H1 (cell line): ENCODE measurements around the gene DCX. TPM values are rescaled to one million over a fixed set of nuclear protein-coding genes. Genes with fewer than 3 reads are reported as not detected.

Source experiments
- CTCF ChIA-PET: fragments of 300-600 bp; sonication (Branson Sonifier 250); formaldehyde crosslinking; loops from one replicate; lab custom pipeline; 2021; ENCODE audit not compliant: partially characterized antibody; lab: Charles Lee
- POLR2A ChIA-PET: fragments of 300-600 bp; sonication (Branson Sonifier 250); formaldehyde crosslinking; loops from one replicate; lab custom pipeline; 2021; ENCODE audit warnings: inconsistent platforms; ENCODE audit not compliant: partially characterized antibody; lab: Charles Lee
- DNase-seq, 2 experiments: peaks; one replicate each; pipeline versions ENCODE4 v3.0.0 to v3.0.0-alpha.2; 2010 to 2022; ENCODE audit warnings: low spot score in 2 of 2, low read depth in 1 of 2, mixed read lengths in 1 of 2
- FAIRE-seq: peaks from 2 replicates; lab custom pipeline; 2011; peaks lifted over from hg19 to GRCh38; lab: Jason Lieb, UNC
- H2AFZ ChIP-seq: 2 replicates; pipeline ENCODE4 v1.8.1; 2012; ENCODE audit warnings: low read length, inconsistent platforms
- H2AK5ac ChIP-seq: 2 replicates; pipeline ENCODE4 v1.6.1; 2013; ENCODE audit warnings: low read depth, low read length
- H2BK120ac ChIP-seq: replicated peaks from 2 replicates; pipeline ENCODE3; 2013; ENCODE audit warnings: low read depth, low read length, inconsistent platforms
- H2BK12ac ChIP-seq: 2 replicates; pipeline ENCODE4 v1.6.1; 2013; ENCODE audit warnings: low read depth, low read length
- H2BK15ac ChIP-seq: 2 replicates; pipeline ENCODE4 v1.6.1; 2013; ENCODE audit warnings: low read length
- H2BK20ac ChIP-seq: 2 replicates; pipeline ENCODE4 v1.6.1; 2013; ENCODE audit warnings: low read length
- H2BK5ac ChIP-seq: 2 replicates; pipeline ENCODE4 v1.6.1; 2013; ENCODE audit warnings: low read depth, low read length
- H3K14ac ChIP-seq: 2 replicates; pipeline ENCODE4 v1.6.1; 2013; ENCODE audit warnings: inconsistent platforms; ENCODE audit not compliant: insufficient read length
- H3K18ac ChIP-seq: 2 replicates; pipeline ENCODE4 v1.6.1; 2013; ENCODE audit warnings: low read length; ENCODE audit errors: extremely low read depth
- H3K23ac ChIP-seq: 2 replicates; pipeline ENCODE4 v1.6.1; 2013; ENCODE audit warnings: inconsistent platforms; ENCODE audit not compliant: insufficient read length
- H3K23me2 ChIP-seq: 2 replicates; pipeline ENCODE4 v1.6.1; 2013; ENCODE audit warnings: low read depth, low read length
- H3K27ac ChIP-seq: 2 replicates; pipeline ENCODE4 v1.6.1; 2011; ENCODE audit warnings: low read depth, low read length, inconsistent platforms
- H3K27me3 ChIP-seq, 4 experiments: replicated peaks in 1 of 4; 1 replicate in 1 of 4; 2 replicates in 3 of 4; pipeline versions ENCODE4 v1.6.1 to v1.8.1; 2011 to 2013; ENCODE audit warnings: low read length in 3 of 4, mild to moderate bottlenecking in 3 of 4, inconsistent platforms in 2 of 4, mixed read lengths in 2 of 4, moderate library complexity in 1 of 4; ENCODE audit not compliant: control insufficient read depth in 3 of 4, insufficient read depth in 3 of 4; ENCODE audit errors: extremely low read depth in 1 of 4
- H3K36me3 ChIP-seq, 4 experiments: 2 replicates each; pipeline versions ENCODE4 v1.6.1 to v1.8.1; 2011 to 2013; ENCODE audit warnings: mild to moderate bottlenecking in 4 of 4, low read length in 3 of 4, moderate library complexity in 2 of 4, control low read depth in 1 of 4, inconsistent platforms in 1 of 4; ENCODE audit not compliant: insufficient read depth in 4 of 4, control insufficient read depth in 2 of 4
- H3K4ac ChIP-seq: replicated peaks from 2 replicates; pipeline ENCODE3; 2013; ENCODE audit warnings: low read length, low read depth, mixed read lengths, inconsistent platforms; ENCODE audit not compliant: insufficient read length
- H3K4me1 ChIP-seq, 4 experiments: replicated peaks in 1 of 4; 1 replicate in 1 of 4; 2 replicates in 3 of 4; pipeline versions ENCODE4 v1.6.1 to v1.8.1; 2011 to 2013; ENCODE audit warnings: low read length in 3 of 4, inconsistent platforms in 2 of 4, mixed read lengths in 1 of 4; ENCODE audit not compliant: insufficient read depth in 4 of 4, control insufficient read depth in 3 of 4
- H3K4me2 ChIP-seq, 2 experiments: 2 replicates each; pipeline versions ENCODE4 v1.6.1 to v1.8.1; 2011 to 2013; ENCODE audit warnings: low read depth in 2 of 2, low read length in 2 of 2, control low read depth in 1 of 2, inconsistent platforms in 1 of 2, mild to moderate bottlenecking in 1 of 2; ENCODE audit not compliant: insufficient read depth in 1 of 2
- H3K4me3 ChIP-seq, 4 experiments: fragments of 200-600, 300-600 bp in 1 of 4; sonication (generic), shearing (Covaris generic), sonication (Bioruptor Twin) in 1 of 4; 2 replicates each; pipeline versions ENCODE4 v1.5.1 to v1.8.1; 2011 to 2016; ENCODE audit warnings: low read length in 4 of 4, low read depth in 3 of 4, control low read depth in 2 of 4, inconsistent platforms in 2 of 4, mild to moderate bottlenecking in 2 of 4, mixed read lengths in 1 of 4, moderate library complexity in 1 of 4; ENCODE audit not compliant: insufficient read depth in 2 of 4; ENCODE audit errors: extremely low read depth in 1 of 4
- H3K56ac ChIP-seq: replicated peaks from 2 replicates; pipeline ENCODE3; 2013; ENCODE audit warnings: low read depth, mild to moderate bottlenecking, mixed read lengths, low read length, inconsistent platforms; ENCODE audit not compliant: insufficient read length
- H3K79me1 ChIP-seq: 2 replicates; pipeline ENCODE4 v1.6.1; 2013; ENCODE audit warnings: low read depth, low read length, control low read depth
- H3K79me2 ChIP-seq, 2 experiments: 2 replicates each; pipeline versions ENCODE4 v1.6.1 to v1.8.1; 2012 to 2013; ENCODE audit warnings: low read length in 2 of 2, mild to moderate bottlenecking in 2 of 2, inconsistent platforms in 1 of 2; ENCODE audit not compliant: insufficient read depth in 2 of 2, control insufficient read depth in 1 of 2
- H3K9ac ChIP-seq, 4 experiments: replicated peaks in 1 of 4; 1 replicate in 1 of 4; 2 replicates in 3 of 4; pipeline versions ENCODE4 v1.6.1 to v1.8.1; 2011 to 2013; ENCODE audit warnings: low read depth in 3 of 4, low read length in 3 of 4, control low read depth in 2 of 4, mild to moderate bottlenecking in 2 of 4, moderate library complexity in 2 of 4, inconsistent platforms in 1 of 4; ENCODE audit errors: extremely low read depth in 1 of 4
- H3K9me3 ChIP-seq, 2 experiments: 2 replicates each; pipeline versions ENCODE4 v1.6.1 to v1.8.1; 2012 to 2013; ENCODE audit warnings: mild to moderate bottlenecking in 2 of 2, moderate library complexity in 2 of 2, control low read depth in 1 of 2, inconsistent platforms in 1 of 2, low read depth in 1 of 2, low read length in 1 of 2, mixed read lengths in 1 of 2; ENCODE audit not compliant: insufficient read depth in 2 of 2
- H4K20me1 ChIP-seq, 2 experiments: replicated peaks in 1 of 2; 2 replicates each; pipeline versions ENCODE3 to v1.8.1; 2011 to 2013; ENCODE audit warnings: inconsistent platforms in 2 of 2, low read length in 2 of 2, mild to moderate bottlenecking in 1 of 2; ENCODE audit not compliant: insufficient read depth in 2 of 2, control insufficient read depth in 1 of 2
- H4K5ac ChIP-seq: 2 replicates; pipeline ENCODE4 v1.6.1; 2013; ENCODE audit warnings: low read length, low read depth, mixed read lengths, inconsistent platforms; ENCODE audit not compliant: insufficient read length
- H4K8ac ChIP-seq: 2 replicates; pipeline ENCODE4 v1.8.0; 2013; ENCODE audit warnings: mild to moderate bottlenecking, moderate library complexity, low read length, inconsistent platforms; ENCODE audit not compliant: insufficient read depth; ENCODE audit errors: extremely low read depth
- H4K91ac ChIP-seq: replicated peaks from 2 replicates; pipeline ENCODE3; 2013; ENCODE audit warnings: low read length, mixed read lengths, inconsistent platforms; ENCODE audit not compliant: insufficient read length
- ASH2L ChIP-seq: fragments of 200-600, 300-600 bp; sonication (generic); IDR thresholded peaks from one replicate; pipeline ENCODE4 v1.7.1; 2017; ENCODE audit warnings: low read length
- CTCF ChIP-seq, 3 experiments: IDR thresholded peaks; 1 replicate in 2 of 3; 2 replicates in 1 of 3; pipeline versions ENCODE4 v1.5.1 to v1.6.1; 2011; ENCODE audit warnings: low read length in 3 of 3, mild to moderate bottlenecking in 3 of 3, inconsistent platforms in 2 of 3, low read depth in 1 of 3, moderate library complexity in 1 of 3; ENCODE audit not compliant: insufficient read depth in 1 of 3; ENCODE audit errors: control extremely low read depth in 1 of 3
- JUN ChIP-seq: IDR thresholded peaks from 2 replicates; pipeline ENCODE4 v1.6.1; 2011; ENCODE audit warnings: low read depth, mild to moderate bottlenecking, improper control_type of control experiment, low read length
- NANOG ChIP-seq: IDR thresholded peaks from 2 replicates; pipeline ENCODE4 v1.6.1; 2011; ENCODE audit warnings: low read length, low read depth, mild to moderate bottlenecking, inconsistent platforms; ENCODE audit not compliant: insufficient read depth, poor library complexity, severe bottlenecking
- RFX5 ChIP-seq: IDR thresholded peaks from 2 replicates; pipeline ENCODE4 v1.6.1; 2011; ENCODE audit warnings: low read depth, low read length, improper control_type of control experiment, borderline replicate concordance
- SIN3A ChIP-seq, 2 experiments: IDR thresholded peaks in 1 of 2; conservative IDR thresholded peaks in 1 of 2; 2 replicates each; pipeline ENCODE4 v1.6.1; 2011 to 2012; ENCODE audit warnings: low read length in 2 of 2, improper control_type of control experiment in 1 of 2, low read depth in 1 of 2, mild to moderate bottlenecking in 1 of 2
- TCF12 ChIP-seq: IDR thresholded peaks from 2 replicates; pipeline ENCODE4 v1.6.1; 2011; ENCODE audit warnings: low read depth, mild to moderate bottlenecking, low read length
- WGBS, 2 experiments: shearing (Covaris generic) in 1 of 2; methylation state at CpG; one replicate each; pipeline versions ENCODE4 v1.1.6 to v1.1.7; 2013 to 2015; ENCODE audit warnings: low lambda C conversion rate in 2 of 2, mixed read lengths in 2 of 2, inconsistent platforms in 1 of 2, low coverage in 1 of 2, missing lambda C conversion rate in 1 of 2; ENCODE audit not compliant: insufficient replicate concordance in 2 of 2, insufficient coverage in 1 of 2, insufficient read length in 1 of 2; ENCODE audit errors: extremely low coverage in 1 of 2, missing lambda C conversion rate in 1 of 2; 5-methylcytosine and 5-hydroxymethylcytosine counted together
- polyA plus RNA-seq, 7 experiments: library from polyadenylated mRNA; depleted of rRNA in 3 of 7; stranded (reverse) in 5 of 7; unstranded in 2 of 7; fragments of >200 nt in 5 of 7; fragments of 200-250 nt in 2 of 7; gene quantifications; 1 replicate in 5 of 7; 2 replicates in 1 of 7; 4 replicates in 1 of 7; pipeline versions ENCODE4 v1.2.1 to v1.2.3, GENCODE V29; 2011 to 2013; ENCODE audit warnings: missing spikeins in 2 of 7, mixed read lengths in 2 of 7
- total RNA-seq: library from RNA; stranded (reverse); fragmentation: NEBNext Ultra II Directional; extraction: Animal tissue kit (Norgen Biotek cat#: 25700); gene quantifications from 2 replicates; pipeline ENCODE4 v1.2.1, GENCODE V29; 2021

DCX gene
- total and polyA plus RNA-seq, 2 of the 8 experiments (the other 6 are each of a cell fraction or from before 2014, with no cell fraction given): 1.3 to 3.3 TPM

DNA sequence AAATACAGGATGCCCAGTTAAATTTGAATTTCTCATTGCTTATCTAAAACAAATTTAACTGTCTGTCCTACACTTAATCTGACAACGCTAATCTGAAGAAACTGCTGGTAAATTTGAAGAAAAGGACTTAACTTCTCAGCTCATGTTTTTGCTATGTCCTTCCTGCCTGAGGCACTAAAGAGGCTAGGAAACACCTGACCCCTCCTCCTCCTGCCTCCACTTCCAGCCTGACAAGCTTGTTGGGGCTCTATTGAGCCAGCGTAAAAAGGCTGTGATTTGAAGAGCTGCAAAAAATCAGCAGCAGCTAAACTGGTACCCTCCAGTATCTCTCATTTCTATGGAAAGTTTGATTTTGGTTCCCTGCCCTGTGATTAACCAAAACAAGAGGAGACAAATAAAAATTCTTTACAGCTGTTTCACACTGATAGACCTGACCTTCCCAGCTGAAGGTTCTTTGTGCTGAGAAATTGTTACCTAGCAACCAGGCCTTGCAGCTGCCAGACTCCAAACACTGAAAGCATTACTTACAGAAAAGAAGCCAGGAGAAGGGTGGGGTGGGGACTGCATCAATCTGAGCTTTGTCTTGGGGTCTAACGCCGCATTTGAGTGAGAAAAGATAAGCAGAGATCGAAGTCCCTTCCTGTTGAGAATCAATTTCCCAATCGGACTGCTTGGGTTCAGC is 35.0 kb downstream of the DCX start:
- H3K4me1 ChIP-seq: no peaks in the 10 kb centered on the region
- TF ChIP-seq JUN (no peak), CTCF (IDR thresholded peaks at IDR 0.05; ENCODE audit: control extremely low read depth in 1 of 3, insufficient read depth in 1 of 3, low read depth in 1 of 3, low read length in 3 of 3) (no peak), ASH2L (no peak), NANOG (no peak), TCF12 (no peak), RFX5 (no peak), SIN3A (conservative IDR thresholded peaks at IDR 0.05 in 1 of 2, IDR thresholded peaks at IDR 0.05 in 1 of 2; ENCODE audit: low read depth in 1 of 2, low read length in 2 of 2) (no peak)

More for the DNA sequence above, 35.0 kb downstream of the DCX start:
- Histone ChIP-seq H3K14ac (no peak overlapping the region), H2AK5ac (no peak overlapping the region), H3K27ac (no peak overlapping the region), H4K91ac (no peak overlapping the region), H2BK120ac (no peak overlapping the region), H4K8ac (no peak overlapping the region), H3K27me3 (no peaks in the 10 kb centered on the region), H3K4me3 (no peak overlapping the region), H2BK20ac (no peak overlapping the region), H3K79me1 (no peaks in the 10 kb centered on the region), H3K36me3 (no peaks in the 10 kb centered on the region), H2BK15ac (no peak overlapping the region), H2BK12ac (no peak overlapping the region), H4K20me1 (no peaks in the 10 kb centered on the region), H3K4ac (no peak overlapping the region), H3K18ac (no peak overlapping the region), H3K23ac (no peak overlapping the region), H3K9me3 (no peaks in the 10 kb centered on the region), H3K23me2 (no peaks in the 10 kb centered on the region), H3K79me2 (no peaks in the 10 kb centered on the region), H4K5ac (no peak overlapping the region), H2BK5ac (no peak overlapping the region), H3K4me2 (peak overlapping the region; percentile 8 to 13; a peak in 2 of 4 replicates), H3K9ac (no peak overlapping the region), H3K56ac (no peak overlapping the region), H2AFZ (no peak overlapping the region)
- peak; percentile 36 for FAIRE-seq
- POLR2A ChIA-PET: no interaction called here
- CTCF ChIA-PET: interaction anchor here (0.8 to 0.9 kb wide), 2 partner anchors 67 to 175 kb away, joined by 3 to 5 read pairs; no protein-coding TSS in a partner anchor
- DNase-seq: no peak
- WGBS, 2 experiments: 87% methylated on average over 5 of the region's 6 CpGs; no CpG with 5 or more reads in 1 of the 2 experiments
